Astrocyte (in vitro differentiated cells and primary cell): ENCODE measurements around the gene MEGF10. TPM values are rescaled to one million over a fixed set of nuclear protein-coding genes. Genes with fewer than 3 reads are reported as not detected.

Experiments
- DNase-seq: peaks from one replicate; pipeline ENCODE4 v3.0.0-alpha.2; 2010; ENCODE audit warnings: low read depth
- FAIRE-seq: peaks from 2 replicates; lab custom pipeline; 2011; peaks lifted over from hg19 to GRCh38; lab: Jason Lieb, UNC
- H2AFZ ChIP-seq: 2 replicates; pipeline ENCODE4 v1.6.0; 2012; ENCODE audit warnings: low read depth, low read length, inconsistent platforms
- H3K27ac ChIP-seq: 2 replicates; pipeline ENCODE4 v1.5.1; 2011; ENCODE audit warnings: low read depth, low read length, inconsistent platforms
- H3K27me3 ChIP-seq: 2 replicates; pipeline ENCODE4 v1.6.0; 2011; ENCODE audit warnings: low read length, inconsistent platforms; ENCODE audit not compliant: insufficient read depth
- H3K36me3 ChIP-seq: 2 replicates; pipeline ENCODE4 v1.5.1; 2011; ENCODE audit warnings: low read length, inconsistent platforms; ENCODE audit not compliant: insufficient read depth
- H3K4me1 ChIP-seq: 2 replicates; pipeline ENCODE4 v1.5.1; 2011; ENCODE audit warnings: low read length, inconsistent platforms; ENCODE audit not compliant: insufficient read depth
- H3K4me2 ChIP-seq: 2 replicates; pipeline ENCODE4 v1.6.0; 2012; ENCODE audit warnings: low read length, inconsistent platforms
- H3K4me3 ChIP-seq: 2 replicates; pipeline ENCODE4 v1.5.1; 2011; ENCODE audit warnings: low read depth, mild to moderate bottlenecking, low read length, inconsistent platforms; ENCODE audit not compliant: insufficient read depth
- H3K79me2 ChIP-seq: 2 replicates; pipeline ENCODE4 v1.6.0; 2012; ENCODE audit warnings: mild to moderate bottlenecking, low read length, inconsistent platforms; ENCODE audit not compliant: insufficient read depth
- H3K9ac ChIP-seq: 2 replicates; pipeline ENCODE4 v1.6.0; 2012; ENCODE audit warnings: mild to moderate bottlenecking, low read length, inconsistent platforms
- H3K9me3 ChIP-seq: 2 replicates; pipeline ENCODE4 v1.5.1; 2012; ENCODE audit warnings: low read depth, mild to moderate bottlenecking, low read length, inconsistent platforms; ENCODE audit not compliant: insufficient read depth
- H4K20me1 ChIP-seq: 2 replicates; pipeline ENCODE4 v1.6.0; 2012; ENCODE audit warnings: low read length, inconsistent platforms; ENCODE audit not compliant: insufficient read depth
- H3K27ac Mint-ChIP-seq: one replicate; pipeline ENCODE4 v1.8.0; 2021; ENCODE audit warnings: mild to moderate bottlenecking, mixed read lengths; ENCODE audit not compliant: unreplicated experiment
- H3K27me3 Mint-ChIP-seq: one replicate; pipeline ENCODE4 v1.8.0; 2021; ENCODE audit warnings: low read depth, mixed read lengths; ENCODE audit not compliant: unreplicated experiment
- H3K36me3 Mint-ChIP-seq: one replicate; pipeline ENCODE4 v1.8.0; 2021; ENCODE audit warnings: low read depth, mixed read lengths; ENCODE audit not compliant: unreplicated experiment
- H3K4me1 Mint-ChIP-seq: one replicate; pipeline ENCODE4 v1.8.0; 2021; ENCODE audit warnings: low read depth, mixed read lengths; ENCODE audit not compliant: unreplicated experiment
- H3K4me3 Mint-ChIP-seq: one replicate; pipeline ENCODE4 v1.8.0; 2021; ENCODE audit warnings: mild to moderate bottlenecking, moderate library complexity, mixed read lengths; ENCODE audit not compliant: unreplicated experiment
- H3K9me3 Mint-ChIP-seq: one replicate; pipeline ENCODE4 v1.8.0; 2021; ENCODE audit warnings: mild to moderate bottlenecking, mixed read lengths; ENCODE audit not compliant: unreplicated experiment
- EZH2 ChIP-seq: IDR thresholded peaks from 2 replicates; pipeline ENCODE4 v1.6.1; 2012; ENCODE audit warnings: mild to moderate bottlenecking, low read length, inconsistent platforms; ENCODE audit not compliant: insufficient read depth
- total RNA-seq: library from RNA; stranded (reverse); gene quantifications from 2 replicates; pipeline ENCODE4 v1.2.1, GENCODE V29; 2021
- TF ChIP-seq, protein P1 (sequence below): IDR thresholded peaks from 2 replicates; pipeline ENCODE4 v1.5.1; 2011; ENCODE audit warnings: low read depth, mild to moderate bottlenecking, inconsistent platforms, low read length, moderate library complexity; ENCODE audit not compliant: insufficient read depth

MEGF10 gene
- total RNA-seq, 1 donor from 2014 or later: 15.8 TPM

DNA sequence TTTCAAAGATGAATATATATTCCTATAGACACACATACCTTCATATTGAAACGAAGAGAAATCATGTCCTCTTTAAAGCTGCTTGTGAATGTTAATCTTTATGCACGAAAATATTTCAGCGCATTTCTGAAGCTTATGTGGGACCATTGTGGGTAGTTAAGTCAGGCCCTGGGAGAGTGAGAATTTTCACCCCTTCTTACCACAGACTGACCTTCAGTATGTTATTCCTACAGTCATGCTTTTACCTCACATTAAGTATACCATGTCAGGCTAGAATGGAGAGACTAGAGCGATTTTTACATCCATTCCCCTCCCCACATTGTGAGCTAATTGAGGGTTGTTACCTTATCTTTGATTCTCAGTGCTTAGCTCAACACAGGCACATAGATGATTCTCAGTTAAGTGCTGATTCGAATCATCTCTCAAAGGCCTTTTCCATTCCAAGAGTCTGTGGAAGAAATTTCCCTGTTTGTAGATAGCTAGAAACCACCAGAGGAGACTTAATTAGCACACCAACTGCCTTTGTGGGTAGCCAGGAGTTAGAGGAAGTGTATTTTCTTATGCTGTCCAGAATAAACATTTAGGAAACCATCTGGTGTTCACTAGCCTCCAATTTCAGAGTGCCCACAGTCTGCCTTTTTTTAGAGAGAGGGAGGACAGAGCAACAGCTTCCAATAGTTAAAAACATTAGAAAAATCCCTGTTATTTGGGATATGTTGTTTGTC lies 110.5 kb downstream of the MEGF10 start:
- Mint-ChIP-seq H3K4me3 (no peak overlapping the region), H3K4me1 (peaks cover 20% of the 10 kb centered on the region), H3K9me3 (peaks cover 2% of the 10 kb centered on the region), H3K27me3 (no peaks in the 10 kb centered on the region), H3K36me3 (peaks cover 6% of the 10 kb centered on the region), H3K27ac (peak overlapping the region; percentile 78)
- Histone ChIP-seq H4K20me1 (no peaks in the 10 kb centered on the region), H3K9ac (no peak overlapping the region), H3K4me1 (peaks cover 10% of the 10 kb centered on the region), H3K27me3 (peaks cover 11% of the 10 kb centered on the region), H3K4me3 (no peak overlapping the region), H3K9me3 (no peaks in the 10 kb centered on the region), H3K36me3 (no peaks in the 10 kb centered on the region), H3K27ac (peak overlapping the region; percentile 9), H3K79me2 (no peaks in the 10 kb centered on the region), H2AFZ (no peak overlapping the region), H3K4me2 (peak overlapping the region; percentile 4)
- DNase-seq: peak; percentile 79
- no peak for TF ChIP-seq EZH2
- TF ChIP-seq, protein P1, sequence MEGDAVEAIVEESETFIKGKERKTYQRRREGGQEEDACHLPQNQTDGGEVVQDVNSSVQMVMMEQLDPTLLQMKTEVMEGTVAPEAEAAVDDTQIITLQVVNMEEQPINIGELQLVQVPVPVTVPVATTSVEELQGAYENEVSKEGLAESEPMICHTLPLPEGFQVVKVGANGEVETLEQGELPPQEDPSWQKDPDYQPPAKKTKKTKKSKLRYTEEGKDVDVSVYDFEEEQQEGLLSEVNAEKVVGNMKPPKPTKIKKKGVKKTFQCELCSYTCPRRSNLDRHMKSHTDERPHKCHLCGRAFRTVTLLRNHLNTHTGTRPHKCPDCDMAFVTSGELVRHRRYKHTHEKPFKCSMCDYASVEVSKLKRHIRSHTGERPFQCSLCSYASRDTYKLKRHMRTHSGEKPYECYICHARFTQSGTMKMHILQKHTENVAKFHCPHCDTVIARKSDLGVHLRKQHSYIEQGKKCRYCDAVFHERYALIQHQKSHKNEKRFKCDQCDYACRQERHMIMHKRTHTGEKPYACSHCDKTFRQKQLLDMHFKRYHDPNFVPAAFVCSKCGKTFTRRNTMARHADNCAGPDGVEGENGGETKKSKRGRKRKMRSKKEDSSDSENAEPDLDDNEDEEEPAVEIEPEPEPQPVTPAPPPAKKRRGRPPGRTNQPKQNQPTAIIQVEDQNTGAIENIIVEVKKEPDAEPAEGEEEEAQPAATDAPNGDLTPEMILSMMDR: no peak
- FAIRE-seq: no peak

DNA sequence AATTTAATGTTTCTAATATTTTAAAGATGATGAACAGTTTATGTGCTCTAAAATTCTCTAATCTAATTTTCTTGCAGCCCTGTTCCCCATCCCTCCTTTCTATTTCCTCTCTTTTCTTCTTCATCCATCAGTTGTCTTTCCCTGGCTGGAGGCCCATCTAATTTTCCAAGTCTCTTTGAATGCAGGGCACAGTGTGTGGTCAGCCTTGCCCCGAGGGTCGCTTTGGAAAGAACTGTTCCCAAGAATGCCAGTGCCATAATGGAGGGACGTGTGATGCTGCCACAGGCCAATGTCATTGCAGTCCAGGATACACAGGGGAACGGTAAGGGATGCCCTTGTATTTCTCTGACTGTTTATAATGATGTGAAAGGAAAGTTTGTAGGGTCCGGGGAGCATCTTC lies 111.8 kb downstream of the MEGF10 start:
- Histone ChIP-seq H3K4me1 (peaks cover 16% of the 10 kb centered on the region), H3K9me3 (no peaks in the 10 kb centered on the region), H3K79me2 (no peaks in the 10 kb centered on the region), H3K9ac (no peak overlapping the region), H4K20me1 (no peaks in the 10 kb centered on the region), H3K4me2 (no peak overlapping the region), H3K4me3 (no peak overlapping the region), H3K36me3 (no peaks in the 10 kb centered on the region), H3K27me3 (peaks cover 11% of the 10 kb centered on the region), H2AFZ (no peak overlapping the region), H3K27ac (no peak overlapping the region)
- FAIRE-seq (no peak), DNase-seq (no peak)
- TF ChIP-seq EZH2: no peak
- TF ChIP-seq, protein P1: no peak
- Mint-ChIP-seq H3K4me3 (no peak overlapping the region), H3K27ac (no peak overlapping the region), H3K27me3 (no peaks in the 10 kb centered on the region), H3K36me3 (peaks cover 2% of the 10 kb centered on the region), H3K4me1 (peaks cover 27% of the 10 kb centered on the region), H3K9me3 (peaks cover 2% of the 10 kb centered on the region)

GRCh38 chr5:127404190-127404589 lies 113.6 kb downstream of the MEGF10 start:
- Histone ChIP-seq H4K20me1 (no peaks in the 10 kb centered on the region), H3K27me3 (peaks cover 8% of the 10 kb centered on the region), H3K79me2 (no peaks in the 10 kb centered on the region), H3K4me2 (no peak overlapping the region), H3K4me1 (peaks cover 16% of the 10 kb centered on the region), H2AFZ (no peak overlapping the region), H3K4me3 (no peak overlapping the region), H3K9ac (no peak overlapping the region), H3K36me3 (no peaks in the 10 kb centered on the region), H3K9me3 (no peaks in the 10 kb centered on the region), H3K27ac (no peak overlapping the region)
- H3K4me3 Mint-ChIP-seq: no peak overlapping the region
- TF ChIP-seq, protein P1: no peak
- no peak for TF ChIP-seq EZH2
- no peak overlapping the region for H3K27ac Mint-ChIP-seq
- H3K27me3 Mint-ChIP-seq: no peaks in the 10 kb centered on the region
- H3K36me3 Mint-ChIP-seq: peaks cover 2% of the 10 kb centered on the region
- H3K4me1 Mint-ChIP-seq: peaks cover 28% of the 10 kb centered on the region
- no peaks in the 10 kb centered on the region for H3K9me3 Mint-ChIP-seq
- DNase-seq (no peak), FAIRE-seq (no peak)
